ENCODE results near the gene APBB3.
"Not testable (repeated sequence)": the region's sequence is repeated elsewhere in the genome, so short reads cannot be mapped to it uniquely, and the experiment has no call there.

The APBB3 gene, protein sequence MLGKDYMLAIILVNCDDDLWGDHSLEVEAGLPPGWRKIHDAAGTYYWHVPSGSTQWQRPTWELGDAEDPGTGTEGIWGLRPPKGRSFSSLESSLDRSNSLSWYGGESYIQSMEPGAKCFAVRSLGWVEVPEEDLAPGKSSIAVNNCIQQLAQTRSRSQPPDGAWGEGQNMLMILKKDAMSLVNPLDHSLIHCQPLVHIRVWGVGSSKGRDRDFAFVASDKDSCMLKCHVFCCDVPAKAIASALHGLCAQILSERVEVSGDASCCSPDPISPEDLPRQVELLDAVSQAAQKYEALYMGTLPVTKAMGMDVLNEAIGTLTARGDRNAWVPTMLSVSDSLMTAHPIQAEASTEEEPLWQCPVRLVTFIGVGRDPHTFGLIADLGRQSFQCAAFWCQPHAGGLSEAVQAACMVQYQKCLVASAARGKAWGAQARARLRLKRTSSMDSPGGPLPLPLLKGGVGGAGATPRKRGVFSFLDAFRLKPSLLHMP

DNA sequence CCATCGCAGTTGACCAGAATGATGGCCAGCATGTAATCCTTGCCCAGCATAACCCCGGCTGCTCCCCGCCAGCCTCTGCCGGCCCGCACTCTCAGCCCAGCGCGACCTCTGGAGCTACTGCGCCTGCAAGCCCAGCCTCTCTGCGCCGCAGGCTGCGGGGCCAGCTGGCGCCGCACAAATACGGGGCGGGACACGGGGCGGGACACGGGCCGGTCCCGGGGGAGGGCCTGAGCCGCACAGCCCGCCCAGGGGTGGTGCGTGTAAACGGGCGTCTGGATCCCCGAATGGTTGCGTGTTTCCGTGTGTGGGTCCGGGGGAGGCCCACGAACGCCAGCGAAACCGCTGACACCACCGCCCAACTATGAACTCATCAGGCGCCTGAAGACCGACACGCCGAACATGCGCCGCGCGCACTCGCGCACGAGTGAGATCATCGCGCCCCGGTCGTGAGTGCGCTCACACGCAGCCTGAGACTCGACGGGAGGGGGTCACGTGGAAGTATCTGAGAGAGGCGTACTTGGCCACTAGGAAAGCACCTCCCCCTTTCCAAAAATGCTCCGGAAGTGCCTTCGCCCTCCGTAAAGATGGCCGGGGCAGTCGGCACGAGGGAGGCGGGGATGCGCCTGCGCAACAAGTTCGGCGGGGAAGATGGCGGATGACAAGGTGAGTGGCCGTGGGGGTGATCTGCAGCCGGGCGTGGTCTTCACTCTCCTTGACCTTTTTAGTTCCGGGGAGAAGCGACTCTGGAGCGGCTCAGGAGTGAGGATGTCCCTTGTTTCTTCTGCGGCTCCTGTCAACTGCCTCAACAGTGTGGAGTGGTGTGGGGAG lies at the start of gene APBB3, which contains the start of gene SLC35A4:
Gene APBB3 (minus strand): TSS at position 403 of the 828 bp plus-strand sequence. CDS start 353 bp downstream, at position 50.
Gene SLC35A4 (plus strand): TSS at position 633 of the 828 bp plus-strand sequence. CDS start 2,342 bp downstream, outside the sequence.
- peak; percentile 93 for DNase-seq (ENCODE audit: low read depth)

DNA sequence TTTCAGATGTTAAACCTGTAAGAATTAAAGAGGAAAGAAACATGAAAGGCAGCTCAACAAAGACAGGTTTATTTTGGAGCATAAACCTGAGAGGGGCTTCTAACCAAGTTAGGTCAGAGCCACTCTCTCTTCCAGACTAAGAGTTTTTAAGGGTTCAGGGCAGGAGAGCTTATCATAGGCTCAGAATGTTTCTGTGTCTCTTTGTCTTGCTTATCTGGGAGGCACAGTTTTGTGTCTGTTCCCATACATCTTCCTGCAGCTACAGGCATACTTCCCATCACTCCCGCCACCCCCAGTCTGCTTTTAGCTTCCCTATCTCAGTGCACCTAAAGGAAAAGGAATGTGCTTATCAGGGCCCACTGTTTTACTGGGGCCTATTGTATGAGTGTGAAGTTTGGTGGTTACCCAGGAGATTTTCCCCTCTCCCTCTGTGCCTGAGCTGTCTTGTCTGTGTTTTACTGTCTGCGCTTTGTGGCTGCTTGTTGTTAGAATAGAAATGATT lies 46.7 kb upstream of the APBB3 start:
- peak; percentile 93 for DNase-seq (ENCODE audit: low read depth)

DNA sequence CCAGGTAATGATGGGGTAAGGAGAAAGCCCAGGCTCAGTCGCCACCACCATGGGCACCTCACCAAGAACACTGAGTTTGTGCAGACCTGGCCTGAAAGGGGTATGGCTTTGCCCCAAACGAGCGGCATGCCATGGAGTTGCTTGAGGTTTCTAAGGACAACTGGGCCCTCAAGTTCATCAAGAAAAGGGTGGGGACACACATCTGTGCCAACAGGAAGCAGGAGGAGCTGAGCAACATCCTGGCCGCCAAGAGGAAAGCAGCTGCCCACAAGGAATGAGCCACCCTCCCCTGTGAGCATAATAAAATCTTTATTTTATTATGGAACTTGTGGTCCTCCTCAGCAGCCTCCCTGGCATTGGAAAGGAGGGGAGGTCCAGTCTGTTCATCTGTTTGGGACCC lies 44.7 kb upstream of the APBB3 start:
- DNase-seq (ENCODE audit: low read depth): no peak

DNA sequence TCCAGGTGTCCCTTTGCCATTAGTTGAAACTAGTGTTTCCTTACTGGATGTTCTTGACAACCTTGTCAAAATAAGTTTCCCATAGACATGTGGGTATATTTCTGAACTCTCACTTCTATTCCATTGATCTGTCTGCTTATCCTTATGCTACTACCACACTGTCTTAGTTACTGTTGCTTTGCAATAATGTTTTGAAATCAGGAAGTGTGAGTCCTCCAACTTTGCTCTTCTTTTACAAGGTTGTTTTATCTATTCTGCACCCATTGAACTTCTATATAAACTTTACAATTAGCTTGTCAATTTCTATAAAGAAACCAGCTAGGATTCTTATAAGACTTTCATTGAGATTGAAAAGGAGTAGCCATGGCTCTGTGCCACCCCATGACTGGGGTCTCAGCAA lies 44.3 kb upstream of the APBB3 start:
- DNase-seq (ENCODE audit: low read depth): no peak

GRCh38 chr5:140607031-140607430 lies 42.6 kb upstream of the APBB3 start:
- DNase-seq (ENCODE audit: low read depth): no peak

DNA sequence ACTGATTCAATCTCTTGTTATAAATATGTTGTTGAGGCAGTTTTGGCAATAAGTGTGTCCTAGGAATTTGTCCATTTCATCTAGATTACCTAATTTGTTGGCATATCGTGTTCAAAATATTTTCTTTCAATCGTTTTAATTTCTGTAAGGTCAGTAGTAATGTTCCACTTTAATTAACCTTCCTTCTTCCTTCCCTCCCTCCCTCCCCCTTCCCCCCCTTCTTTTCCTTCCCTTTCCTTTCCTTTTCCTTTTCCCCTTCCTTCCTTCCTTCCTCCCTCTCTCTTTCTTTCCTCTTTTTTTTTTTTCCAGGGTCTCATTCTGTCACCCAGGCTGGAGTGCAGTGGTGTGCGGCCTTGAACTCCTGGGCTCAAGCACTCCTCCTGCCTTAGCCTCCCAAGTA lies 41.5 kb upstream of the APBB3 start:
- DNase-seq (ENCODE audit: low read depth): no peak

GRCh38 chr5:140603734-140604133 lies 39.3 kb upstream of the APBB3 start:
- no peak for DNase-seq (ENCODE audit: low read depth)

DNA sequence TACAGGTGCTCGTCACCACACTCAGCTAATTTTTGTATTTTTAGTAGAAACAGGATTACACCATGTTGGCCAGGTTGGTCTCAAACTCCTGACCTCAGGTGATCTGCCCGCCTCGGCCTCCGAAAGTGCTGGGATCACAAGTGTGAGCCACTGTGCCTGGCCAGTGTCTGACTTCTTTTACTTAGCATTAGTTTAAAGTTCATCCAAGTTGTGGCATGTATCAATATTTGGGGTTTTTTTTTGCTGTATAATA lies 39.0 kb upstream of the APBB3 start:
- DNase-seq (ENCODE audit: low read depth): not testable (repeated sequence)

DNA sequence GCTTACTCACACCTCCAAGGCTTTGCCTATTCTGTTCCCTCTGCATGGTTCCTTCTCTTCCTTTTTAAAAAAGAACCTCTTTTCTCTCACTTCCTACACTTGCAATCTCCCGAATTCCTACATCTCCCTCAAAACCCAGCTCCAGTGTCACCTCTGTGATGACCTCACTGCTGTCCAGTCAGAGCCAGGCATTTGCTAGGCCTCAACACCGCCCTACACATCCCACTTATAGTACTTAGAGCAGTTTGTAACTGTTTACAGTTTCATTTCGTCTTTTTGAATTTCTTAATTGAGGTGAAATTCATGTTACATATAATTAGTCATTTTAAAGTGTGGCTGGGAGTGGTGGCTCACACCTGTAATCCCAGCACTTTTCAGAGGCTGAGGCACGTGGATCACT lies 37.7 kb upstream of the APBB3 start:
- no peak for DNase-seq (ENCODE audit: low read depth)

DNA sequence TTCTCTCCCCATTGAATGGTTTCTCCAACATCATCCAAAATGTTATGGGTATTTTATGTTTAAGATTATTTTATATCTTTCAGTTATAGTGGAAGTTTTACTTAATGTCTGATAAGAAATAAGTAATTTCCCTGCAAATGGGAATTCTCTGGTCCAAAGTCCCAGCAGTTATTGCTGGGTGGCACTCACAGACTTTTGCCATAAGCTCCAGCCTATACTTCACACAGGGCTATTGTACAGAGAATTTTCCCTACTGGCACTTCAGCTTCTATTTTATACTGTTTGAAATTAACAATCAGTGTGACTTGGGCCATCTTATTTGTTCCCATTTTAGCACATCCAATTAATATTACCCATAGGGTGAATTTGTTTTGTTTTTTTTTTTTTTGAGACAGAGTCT lies 35.7 kb upstream of the APBB3 start:
- DNase-seq (ENCODE audit: low read depth): no peak

DNA sequence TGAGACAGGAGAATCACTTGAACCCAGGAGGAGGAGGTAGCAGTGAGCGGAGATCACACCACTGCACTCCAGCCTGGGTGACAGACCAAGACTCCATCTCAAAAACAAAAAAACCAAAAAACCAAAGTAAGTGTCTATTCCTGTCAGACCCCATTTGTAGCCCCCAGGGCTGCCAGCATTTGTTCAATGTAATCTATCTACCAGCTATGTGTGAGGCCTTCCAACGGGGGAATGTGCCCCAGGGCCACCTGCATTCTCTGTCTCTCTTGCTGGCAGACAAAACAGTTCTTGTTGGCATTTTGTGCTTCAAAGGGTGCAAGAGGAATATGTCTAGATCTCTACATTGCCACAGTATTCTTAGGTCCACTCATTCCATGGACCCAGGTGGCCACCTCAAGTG lies 34.4 kb upstream of the APBB3 start:
- DNase-seq (ENCODE audit: low read depth): no peak

DNA sequence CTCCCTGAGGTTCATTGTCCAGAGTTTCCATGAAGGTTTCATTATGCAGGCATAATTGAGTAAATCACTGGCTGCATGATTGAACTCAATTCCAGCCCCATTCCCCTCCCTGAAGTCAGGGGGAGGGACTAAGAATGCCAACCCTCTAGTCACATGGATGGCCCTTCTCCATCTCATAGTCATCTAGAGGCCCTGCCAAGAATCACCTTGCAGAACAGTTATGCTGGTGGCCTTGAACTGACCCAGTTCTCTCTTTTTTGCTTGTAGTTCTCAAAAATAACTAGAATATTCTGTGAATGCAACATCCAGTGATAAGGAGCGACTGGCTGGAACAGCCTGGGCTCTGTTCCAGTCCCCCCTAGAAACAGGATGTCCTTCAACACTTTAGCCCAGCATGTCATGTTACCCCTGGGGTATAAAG lies 31.9 kb upstream of the APBB3 start:
- no peak for DNase-seq (ENCODE audit: low read depth)

DNA sequence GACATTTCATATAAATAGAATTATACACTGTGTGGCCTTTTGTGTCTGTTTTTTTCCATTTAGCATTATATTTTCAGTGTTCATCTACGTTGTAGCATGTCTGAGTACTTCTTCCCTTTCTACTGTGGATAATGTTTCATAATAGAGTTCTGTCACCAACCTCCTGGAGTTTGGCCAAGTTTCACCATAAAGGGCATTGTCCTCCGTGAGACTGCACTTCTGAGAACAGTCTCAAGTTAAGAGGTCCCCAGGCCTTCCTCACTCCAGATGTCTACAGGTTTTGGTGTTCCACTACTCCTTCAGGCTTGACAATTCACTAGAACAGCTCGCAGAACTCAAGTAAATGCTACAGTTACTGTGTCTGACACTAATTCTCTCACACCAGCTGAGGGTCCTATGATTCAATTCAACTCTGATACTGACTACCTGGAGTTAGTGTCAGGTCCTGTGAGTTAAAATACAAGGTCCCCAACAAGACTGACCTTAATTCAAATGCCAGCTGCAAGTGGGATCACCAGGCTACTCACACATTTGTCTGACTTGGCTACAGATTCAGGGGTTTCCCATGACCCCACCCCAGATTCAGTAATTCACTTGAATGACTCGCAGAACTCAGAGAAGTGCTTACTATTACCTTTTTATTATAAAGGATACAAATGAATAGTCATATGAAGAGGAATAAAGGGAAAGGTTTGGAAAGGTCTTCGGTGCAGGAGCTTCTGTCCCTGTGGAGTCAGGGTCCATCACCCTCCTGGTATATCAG lies 31.3 kb upstream of the APBB3 start:
- DNase-seq (ENCODE audit: low read depth): no peak

DNA sequence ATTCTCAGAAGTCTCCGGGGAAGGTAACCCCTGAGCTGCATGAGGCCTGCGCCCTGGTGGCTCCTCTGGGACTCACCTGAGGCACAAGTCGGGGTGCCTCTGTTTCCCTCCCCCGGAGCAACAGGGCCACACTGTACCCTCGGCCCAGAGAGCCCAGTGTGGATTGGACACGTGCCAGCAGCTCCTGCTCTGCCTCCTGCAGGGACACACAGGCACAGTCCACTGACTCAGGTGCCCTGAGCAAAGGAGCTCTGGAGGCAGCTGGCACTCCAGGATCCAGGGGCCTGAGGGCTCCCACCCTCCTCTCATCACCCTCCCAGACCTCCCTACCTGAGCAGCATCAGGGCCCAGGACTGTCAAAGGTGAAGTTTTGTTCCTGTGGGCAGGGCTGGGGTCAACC lies 29.8 kb upstream of the APBB3 start:
- no peak for DNase-seq (ENCODE audit: low read depth)

GRCh38 chr5:140593070-140593469 lies 28.7 kb upstream of the APBB3 start:
- DNase-seq (ENCODE audit: low read depth): not testable (repeated sequence)

GRCh38 chr5:140591747-140592372 lies 27.5 kb upstream of the APBB3 start:
- no peak for DNase-seq (ENCODE audit: low read depth)

- DNase-seq (ENCODE audit: low read depth): no peak
Measured at GRCh38 chr5:140590861-140591260, 26.5 kb upstream of the APBB3 start.

- DNase-seq (ENCODE audit: low read depth): no peak
Measured at GRCh38 chr5:140588311-140589070, 24.1 kb upstream of the APBB3 start.

DNA sequence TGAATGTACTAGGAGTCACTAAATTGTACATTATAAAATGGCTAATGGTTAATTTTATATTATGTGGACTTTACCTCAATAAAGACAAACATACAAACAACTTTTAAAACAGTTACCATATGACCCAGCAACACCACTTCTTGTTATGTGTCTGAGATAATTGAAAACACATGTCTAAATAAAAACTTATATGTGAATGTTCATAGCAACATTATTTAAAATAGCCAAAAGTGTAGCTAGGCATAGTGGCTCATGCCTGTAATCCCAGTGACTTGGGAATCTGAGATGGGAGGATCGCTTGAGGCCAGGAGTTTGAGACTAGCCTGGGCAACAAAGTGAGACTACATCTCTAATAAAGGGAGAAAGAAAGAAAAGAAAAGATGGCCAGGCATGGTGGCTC lies 23.1 kb upstream of the APBB3 start:
- no peak for DNase-seq (ENCODE audit: low read depth)

- DNase-seq (ENCODE audit: low read depth): not testable (repeated sequence)
Measured at GRCh38 chr5:140579188-140579747, 14.9 kb upstream of the APBB3 start.

DNA sequence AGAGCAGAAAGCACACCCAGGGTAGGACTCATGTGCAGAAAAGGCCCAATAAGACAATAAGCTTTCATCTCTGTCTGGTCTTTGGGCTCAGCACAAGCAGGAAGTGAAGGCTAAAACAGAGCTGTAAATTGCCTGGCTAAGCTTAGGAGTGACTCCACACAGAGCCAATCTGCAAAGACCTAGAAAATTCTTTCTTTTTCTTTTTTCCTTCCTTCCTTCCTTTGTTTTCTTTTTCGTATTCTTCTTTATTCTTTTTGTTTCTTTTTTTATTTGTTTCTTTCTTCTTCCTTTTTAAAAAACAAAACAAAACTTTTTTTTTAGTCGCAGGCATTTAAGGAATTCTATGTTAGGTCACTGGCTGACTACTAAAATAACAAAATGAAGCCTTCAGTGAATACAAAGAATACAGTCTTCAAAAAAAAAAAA lies 12.4 kb upstream of the APBB3 start:
- DNase-seq (ENCODE audit: low read depth): no peak
